HG03354 (cell line): ENCODE results near the gene F2.
"Not testable (repeated sequence)": the region's sequence is repeated elsewhere in the genome, so short reads cannot be mapped to it uniquely, and the experiment has no call there.

Experiments
- ATAC-seq: cut with Tn5 transposase; IDR thresholded peaks from one replicate; pipeline ENCODE4 v1.9.1; 2021; ENCODE audit warnings: mild to moderate bottlenecking; ENCODE audit not compliant: unreplicated experiment, poor library complexity, severe bottlenecking

Gene F2

DNA sequence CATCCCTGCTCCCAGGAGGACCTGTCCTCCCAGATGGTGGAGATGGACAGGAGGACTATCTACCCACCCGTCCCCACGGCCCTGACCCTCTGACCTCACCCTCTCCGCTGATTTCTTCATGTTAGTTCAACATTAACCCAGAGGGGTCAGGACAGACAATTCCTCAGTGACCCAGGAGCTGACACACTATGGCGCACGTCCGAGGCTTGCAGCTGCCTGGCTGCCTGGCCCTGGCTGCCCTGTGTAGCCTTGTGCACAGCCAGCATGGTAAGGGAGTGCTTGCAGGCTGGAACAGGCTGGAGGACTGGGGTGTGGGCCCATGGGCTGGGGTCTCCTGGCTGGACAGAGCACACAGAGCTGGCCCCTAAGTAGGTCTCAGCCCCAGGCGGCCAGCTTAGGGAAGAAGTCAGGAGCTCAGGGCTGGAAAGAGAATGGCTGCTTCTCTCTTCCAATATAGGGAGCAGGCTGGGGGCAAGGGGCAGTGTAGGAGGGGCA is at the start of gene F2:
TSS of gene F2 (plus strand) at position 166 of the 495 bp plus-strand sequence. CDS start at position 189, 23 bp downstream.
- ATAC-seq: no peak

DNA sequence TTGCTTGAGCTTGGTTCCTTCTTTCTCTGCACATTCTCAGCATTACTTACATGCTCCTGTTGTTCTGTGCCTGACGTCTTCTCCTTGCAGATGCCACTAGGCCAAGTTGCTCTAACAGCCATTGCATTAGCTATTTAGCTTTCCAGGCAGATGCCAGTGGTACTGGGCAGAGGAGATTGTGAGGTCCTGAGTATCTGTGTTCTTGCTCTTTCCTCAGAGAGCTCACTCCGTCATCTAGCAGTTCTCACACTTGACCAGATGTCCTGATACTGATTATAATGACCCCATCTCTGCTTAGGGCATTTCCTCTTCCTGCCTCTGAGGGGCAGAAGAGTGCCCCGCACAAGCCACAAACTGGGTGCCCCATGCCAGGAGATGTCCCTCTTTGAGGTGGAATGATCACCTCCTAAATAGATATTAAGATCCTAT is 49.3 kb upstream of the F2 start:
- no peak for ATAC-seq

DNA sequence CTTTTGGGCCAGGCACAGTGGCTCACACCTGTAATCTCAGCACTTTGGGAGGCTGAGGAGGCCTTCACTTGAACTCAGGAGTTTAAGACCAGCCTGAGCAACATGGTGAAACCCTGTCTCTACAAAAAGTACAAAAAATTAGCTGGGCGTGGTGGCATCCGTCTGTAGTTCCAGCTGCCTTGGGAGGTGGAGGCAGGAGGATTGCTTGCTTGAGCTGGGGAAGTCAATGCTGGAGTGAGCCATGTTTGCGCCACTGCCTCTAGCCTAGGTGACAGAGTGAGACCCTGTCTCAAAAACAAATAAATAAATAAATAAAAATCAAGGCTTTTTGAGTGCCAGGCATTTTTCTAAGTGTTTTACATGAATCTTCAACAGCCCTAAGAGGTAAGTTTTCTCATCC is 48.5 kb upstream of the F2 start:
- not testable (repeated sequence) for ATAC-seq

DNA sequence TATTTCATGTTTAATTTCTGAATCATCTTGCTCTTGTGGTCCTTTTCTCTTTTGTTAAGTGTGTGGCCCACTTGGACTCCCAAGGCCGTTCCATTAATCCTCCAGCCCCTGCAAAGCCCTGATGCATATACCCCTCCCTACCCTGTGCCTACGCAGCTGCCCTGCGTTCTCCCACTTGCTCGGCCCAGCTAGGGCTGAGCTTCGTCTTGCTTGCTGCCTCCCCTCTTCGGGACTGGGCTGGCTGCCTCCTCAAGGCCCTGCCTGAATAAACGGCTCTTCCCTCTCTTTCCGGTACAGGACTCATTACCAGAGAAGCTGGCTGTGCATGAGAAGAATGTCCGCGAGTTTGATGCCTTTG is 47.1 kb upstream of the F2 start:
- no peak for ATAC-seq

DNA sequence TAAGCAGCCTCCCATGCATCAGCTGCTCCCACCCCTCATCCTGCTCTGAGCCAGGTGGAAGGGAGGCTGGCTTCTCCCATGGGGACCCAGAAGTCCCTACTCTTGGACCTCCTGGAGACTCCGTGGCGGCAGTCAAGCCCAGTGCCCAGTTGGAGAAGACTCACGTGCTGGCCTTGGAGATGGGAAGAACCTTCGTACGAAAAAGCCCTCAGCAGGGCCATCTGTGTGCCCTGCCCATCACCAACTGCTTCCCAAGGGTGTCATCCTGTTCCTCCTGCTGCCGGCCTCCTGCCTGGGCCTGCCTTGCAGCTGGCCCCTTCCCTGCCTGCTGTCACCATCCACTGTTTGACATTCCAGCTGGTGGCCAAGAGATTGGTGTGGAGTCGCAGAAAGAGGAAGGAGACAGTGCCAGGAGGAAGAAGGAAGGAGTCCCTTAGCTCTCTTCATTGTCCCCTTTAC is 46.6 kb upstream of the F2 start:
- ATAC-seq: no peak

DNA sequence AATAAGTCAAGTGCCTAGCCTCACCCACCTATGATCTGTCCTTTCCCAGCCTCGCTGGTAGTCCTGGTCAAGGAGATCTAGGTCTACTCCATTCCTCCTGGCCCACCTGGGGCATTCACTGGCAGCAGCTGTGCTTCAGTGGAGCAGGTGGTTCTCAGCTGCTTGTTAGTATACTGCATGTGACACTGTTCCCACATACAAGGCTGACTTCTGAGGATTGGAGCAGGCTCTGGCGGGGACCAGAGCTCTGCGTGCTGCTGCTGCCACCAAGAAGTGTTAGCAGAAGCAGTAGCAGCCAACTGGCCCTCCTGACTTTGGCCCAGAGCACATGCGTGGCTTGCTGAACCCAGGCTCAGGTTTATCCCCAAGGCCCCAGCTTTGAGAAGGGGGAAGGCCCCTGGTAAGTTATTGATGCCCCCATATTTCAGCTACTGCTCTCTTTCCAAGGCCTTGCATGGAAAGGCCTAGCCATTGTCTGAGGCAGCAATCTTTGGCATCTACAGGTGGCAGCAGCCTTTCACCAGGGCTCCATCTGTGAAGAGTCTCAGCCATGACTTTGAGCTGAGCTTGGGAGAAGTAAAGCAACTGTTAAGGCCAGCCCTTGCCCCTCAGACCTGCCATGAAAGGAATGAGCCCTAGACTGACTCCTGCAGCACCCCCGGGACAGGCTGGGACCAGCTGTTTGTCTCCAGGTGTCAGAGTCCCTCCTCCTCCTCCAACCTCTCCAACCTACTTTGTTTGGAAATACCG is 45.1 kb upstream of the F2 start:
- ATAC-seq: no peak

DNA sequence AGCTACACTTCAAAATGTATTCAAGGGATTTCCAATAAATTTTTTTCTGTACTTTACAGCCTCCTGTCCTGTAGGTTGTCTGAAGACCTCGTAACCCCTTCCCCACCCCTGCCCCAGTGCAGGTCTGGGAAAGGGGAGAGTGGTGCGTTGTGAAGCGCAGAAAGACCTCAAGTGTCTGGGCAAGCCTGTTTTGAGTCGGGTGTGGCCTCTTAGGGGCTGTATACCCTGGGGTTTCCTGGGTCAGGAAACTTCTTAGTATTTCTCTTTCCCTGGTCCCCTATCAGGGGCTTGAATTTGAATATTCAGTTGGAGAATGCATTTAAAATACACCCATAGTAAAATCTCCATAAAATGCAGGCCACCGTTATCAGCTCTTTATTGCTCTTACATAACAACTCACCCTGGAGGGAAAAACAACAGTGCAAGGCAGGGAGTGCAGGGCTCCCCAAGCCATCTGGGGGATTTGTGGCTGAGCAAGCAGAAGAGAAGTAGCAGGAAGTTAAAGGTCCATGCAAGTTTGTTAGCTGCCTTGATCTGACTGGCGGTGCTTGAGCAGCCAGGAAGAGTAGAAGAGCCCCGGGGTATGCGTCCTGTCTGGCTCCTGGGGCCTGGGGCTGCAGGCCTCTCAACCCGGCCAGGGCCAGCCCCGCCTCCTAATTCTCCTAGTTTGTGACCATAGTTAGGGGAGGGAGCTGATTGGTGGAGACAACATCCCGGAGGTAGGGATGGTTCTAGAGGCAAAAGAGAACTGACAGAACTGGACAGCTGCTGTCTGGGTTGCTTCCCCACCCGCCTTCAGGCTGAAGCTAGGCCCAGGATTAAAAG is 44.3 kb upstream of the F2 start:
- ATAC-seq: no peak

DNA sequence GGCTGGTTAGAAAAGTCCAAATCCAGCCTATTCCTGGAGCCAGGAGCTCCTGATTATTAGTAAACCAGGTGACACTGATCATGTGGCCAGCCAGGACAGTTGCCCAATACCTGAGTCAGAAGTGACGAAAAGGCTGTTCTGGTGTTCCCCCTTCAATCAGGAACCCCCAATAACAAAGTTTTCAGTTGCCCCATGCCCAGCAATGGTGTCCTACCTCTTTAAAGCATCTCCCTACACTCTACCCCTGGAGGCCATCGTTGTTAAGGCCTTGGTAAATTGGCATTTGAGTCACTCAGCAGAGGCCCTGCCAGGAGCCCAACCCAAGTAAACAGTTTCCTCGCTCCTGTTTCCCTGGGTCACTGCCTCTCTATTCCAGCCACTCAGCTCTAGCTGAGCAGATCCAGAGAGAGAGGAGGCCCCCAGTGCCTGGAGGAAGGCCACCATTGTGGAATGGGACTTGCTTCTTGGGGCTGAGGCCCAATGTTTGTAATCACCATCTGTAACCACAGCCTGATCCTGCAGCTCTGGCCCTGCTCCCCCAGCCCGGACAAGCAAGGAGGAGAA is 43.6 kb upstream of the F2 start:
- ATAC-seq: no peak

DNA sequence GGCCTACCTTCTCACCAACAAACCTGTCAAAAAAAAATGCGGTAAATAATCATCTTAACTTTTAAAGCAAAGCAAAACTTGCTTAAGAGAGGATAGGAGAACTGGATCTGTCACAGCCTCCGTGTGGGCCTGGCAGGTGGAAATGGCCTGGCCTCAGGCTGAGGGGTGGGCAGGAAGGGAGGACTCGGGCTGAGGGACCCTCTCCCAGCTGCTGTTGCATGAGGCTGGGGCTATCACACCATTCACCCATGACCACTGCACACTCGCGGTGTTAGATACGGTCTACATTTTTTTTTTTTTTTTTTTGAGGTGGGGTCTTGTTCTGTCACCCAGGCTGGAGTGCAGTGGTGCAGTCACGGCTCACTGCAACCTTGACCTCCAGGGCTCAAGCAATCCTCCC is 43.1 kb upstream of the F2 start:
- ATAC-seq: no peak

DNA sequence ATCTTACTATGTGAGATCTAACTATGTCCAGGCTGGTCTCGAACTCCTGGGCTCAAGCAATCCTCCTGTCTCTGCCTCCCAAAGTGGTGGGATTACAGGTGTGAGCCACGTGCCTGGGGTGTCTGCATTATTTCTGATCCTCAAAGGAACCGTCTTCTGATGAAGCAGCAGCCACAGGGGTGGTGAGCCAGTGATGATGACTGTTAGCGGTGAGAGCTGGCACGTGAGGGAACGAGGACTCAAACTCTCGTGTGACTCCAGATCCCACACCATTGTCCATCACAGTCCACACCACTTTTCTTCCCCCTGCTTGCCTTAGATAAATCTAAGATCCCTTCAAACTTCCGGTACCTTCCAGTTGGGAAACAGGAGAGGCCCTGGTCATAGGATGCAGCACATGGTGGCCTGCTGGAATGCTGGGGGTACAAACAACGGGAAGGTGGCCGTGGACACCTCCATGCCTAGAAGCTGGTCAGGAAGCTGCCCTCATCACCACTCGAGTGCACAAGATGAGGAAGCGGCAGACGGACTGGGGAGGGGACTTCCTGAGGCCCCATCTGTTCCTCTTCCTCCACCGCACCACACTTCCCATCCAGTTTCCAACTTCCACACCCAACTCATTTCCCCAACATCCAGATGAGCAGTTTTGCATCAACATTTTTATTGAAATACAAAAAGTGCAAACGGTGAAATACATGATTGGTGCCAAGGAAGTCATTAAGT is 42.4 kb upstream of the F2 start:
- no peak for ATAC-seq

DNA sequence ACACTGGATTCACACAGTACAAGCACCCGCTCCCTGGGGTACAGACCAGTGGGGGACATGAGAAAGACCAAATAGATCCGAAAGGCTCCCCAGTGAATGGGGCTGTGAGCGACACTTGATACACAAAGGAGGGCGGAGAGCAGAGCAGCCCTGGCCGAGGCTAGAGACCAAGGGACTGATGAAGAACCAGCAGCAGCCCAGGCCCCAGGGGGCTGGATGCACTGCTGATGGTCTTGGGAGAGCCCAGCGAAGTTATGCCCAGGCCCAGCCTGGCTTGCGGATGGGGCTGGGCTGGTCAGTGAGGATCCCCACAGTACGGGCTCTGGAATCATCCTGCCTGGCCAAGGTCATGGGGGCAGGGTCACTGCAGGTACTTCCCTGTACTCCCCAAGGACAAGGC is 41.8 kb upstream of the F2 start:
- ATAC-seq: no peak

DNA sequence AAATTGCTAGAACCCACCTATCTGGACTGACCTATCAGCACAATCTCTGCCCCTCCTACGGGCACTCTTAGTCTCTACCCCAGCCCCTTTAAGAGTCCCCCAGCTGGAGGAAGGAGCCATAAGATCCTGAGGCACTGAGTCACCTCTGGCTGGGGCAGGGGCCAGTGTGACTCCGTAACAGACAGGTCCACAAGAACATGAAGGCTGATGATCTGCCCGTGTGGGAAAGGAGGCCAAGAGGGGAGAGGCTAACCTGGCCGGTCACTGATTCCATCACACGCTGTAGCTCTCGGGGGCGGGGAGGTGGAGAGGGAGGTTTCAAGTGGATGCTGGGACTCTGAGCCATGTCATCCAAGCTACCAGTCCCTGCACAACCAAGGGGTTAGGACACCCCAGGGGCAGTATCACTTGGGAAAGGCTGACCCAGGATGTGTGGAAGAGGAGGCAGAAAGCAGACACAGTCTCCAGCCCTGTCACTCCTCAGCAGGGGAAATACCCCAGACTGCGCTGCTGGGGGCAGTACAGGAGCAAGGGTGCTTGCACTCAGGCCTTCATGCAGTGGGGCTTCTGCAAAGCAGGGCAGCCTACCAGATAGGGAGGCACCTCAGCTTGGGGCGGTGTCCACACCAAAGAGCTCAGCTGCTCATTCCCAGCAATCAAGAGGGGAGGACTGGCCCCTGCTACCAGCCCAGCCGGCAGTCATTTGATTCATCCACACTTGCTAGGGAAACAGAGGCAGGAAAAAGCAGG is 40.8 kb upstream of the F2 start:
- ATAC-seq: no peak

DNA sequence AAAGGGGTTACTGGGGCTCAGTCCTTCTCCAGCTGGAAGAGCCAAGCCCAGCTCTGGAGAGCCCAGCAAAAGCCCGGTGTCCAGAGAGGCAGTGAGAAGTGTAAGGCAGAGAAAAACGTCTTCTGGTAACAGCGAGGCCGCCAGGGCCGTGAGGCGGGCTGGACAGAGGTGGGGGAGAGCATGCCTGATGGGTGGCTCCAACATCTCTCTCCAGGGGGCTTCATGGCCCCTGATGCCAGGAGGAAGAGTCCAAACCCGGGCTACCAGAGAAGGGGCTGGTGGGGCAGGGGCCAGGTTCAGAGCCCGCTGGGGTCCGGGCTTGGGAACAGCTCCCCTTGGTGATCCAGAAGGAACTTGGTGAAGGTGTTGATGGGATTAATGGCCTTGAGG is 40.3 kb upstream of the F2 start:
- no peak for ATAC-seq

DNA sequence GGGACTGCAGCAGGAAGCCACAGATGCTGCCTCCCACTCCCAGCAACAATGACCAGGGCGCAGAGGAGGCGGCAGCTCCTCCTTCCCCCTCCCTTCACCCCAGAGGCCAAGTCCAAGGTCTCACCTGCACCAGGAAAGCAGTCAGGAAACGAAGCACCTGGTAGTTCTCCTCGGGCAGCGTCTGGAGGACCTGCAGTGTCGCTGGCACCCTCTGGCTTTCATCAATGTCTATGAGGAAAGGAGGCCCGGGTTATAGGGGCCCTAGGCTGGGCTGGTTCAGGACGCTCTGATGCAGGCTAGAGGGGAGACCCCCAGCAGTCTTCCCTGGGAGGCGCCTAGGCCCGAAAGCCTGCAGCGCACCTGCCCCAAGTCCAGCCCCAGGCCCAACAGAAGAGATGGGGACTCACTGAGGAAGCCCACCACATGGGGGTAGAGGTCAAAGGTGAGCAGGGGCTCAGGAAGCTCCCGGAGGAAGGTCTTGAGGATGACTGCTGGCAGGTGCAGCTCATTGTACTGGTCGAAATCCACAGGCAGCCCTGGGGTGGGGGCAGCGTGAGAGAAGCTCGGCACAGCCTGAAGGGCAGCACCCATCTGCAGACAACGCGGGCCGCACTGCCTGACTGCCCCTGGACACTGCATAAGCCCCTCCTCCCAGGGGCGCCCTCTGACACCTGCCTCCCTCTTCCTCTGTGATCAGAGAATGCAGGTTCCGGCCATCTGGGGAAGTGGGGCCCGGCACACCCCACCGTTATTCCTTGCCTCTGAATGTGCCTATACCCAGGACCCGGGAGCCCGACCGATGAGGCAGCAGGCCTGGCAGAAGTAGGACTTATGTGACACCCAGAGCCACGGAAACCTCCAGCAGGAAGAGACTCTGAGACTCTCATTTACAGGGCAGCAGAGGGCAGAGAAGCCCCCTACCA is 39.5 kb upstream of the F2 start:
- ATAC-seq: no peak

DNA sequence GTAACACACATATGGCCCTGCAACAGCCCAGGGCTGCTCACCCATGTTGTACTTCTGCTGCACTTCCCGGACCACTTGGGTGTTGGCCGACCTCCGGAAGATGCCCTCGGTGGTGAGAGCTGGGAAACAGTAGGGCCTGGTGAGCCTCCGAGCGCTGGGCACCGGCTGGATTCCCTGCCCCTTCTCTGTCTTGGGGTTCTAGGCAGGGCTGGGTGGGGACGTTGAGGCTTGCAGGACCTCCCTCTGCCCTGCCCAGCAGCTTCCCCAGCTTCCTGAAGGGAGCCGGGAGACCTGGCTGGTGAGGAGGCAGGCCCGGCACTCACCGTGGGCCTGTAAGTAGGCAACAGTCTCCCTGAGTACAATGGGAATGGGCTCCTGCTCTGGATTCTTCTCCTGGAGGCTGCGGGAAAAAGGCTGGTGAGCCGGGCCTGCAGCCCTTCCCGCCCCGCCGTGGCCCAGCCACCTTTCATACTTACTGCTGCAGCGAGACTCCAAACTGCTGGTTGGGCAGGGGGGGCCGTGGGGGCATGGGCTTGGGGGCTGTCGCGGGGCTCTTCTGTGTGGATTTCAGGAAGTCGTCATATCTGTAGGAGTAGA is 38.8 kb upstream of the F2 start:
- ATAC-seq: no peak

DNA sequence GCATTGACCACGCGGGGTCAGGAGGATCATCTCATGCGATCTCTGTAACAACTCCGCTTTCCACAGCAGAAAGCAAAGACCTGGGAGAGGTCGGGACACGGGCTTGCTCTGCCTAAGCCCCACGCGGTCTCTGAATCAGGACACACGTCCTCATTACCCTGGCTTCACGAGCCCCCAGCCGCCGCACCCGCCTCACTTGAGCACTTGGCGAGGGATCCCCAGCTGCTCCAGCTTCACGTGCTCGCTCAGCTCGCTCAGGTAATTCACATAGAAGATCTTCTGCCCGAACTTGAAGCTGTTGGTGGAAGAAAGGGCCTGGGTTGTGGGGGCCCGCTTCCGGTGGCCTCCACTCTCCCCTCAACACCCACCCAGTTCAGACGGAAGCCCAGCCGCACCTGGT is 38.2 kb upstream of the F2 start:
- ATAC-seq: no peak

DNA sequence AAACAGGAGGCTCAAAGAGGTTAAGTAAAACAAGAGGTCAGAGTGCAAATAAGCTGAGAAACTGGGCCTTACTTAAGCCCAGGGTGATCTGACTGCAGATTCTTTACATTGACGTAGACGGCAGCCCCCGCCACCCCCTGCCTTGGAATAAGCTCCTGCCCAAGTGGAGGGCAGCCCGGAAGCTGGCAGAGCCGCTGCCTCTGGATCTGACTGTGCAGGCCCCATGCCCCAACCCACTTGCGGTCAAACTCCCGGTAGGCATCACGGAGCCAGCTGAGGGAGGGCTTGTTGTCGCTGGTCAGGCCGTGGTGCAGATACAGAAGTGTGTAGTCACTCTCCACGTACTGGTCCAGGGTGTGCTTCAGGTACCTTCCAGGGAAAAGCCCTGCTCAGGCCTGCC is 37.2 kb upstream of the F2 start:
- no peak for ATAC-seq
